GM18505 (cell line): Measurements from ENCODE around the gene DSPP.

Experiments
- ATAC-seq: cut with Tn5 transposase; IDR thresholded peaks from one replicate; pipeline ENCODE4 v1.9.1; 2021; ENCODE audit not compliant: unreplicated experiment
- POLR2A ChIP-seq: IDR thresholded peaks from 4 replicates; pipeline ENCODE4 v1.6.1; 2011; ENCODE audit warnings: borderline replicate concordance; ENCODE audit not compliant: insufficient read depth, insufficient read length; ENCODE audit errors: extremely low read depth

The DSPP gene

DNA sequence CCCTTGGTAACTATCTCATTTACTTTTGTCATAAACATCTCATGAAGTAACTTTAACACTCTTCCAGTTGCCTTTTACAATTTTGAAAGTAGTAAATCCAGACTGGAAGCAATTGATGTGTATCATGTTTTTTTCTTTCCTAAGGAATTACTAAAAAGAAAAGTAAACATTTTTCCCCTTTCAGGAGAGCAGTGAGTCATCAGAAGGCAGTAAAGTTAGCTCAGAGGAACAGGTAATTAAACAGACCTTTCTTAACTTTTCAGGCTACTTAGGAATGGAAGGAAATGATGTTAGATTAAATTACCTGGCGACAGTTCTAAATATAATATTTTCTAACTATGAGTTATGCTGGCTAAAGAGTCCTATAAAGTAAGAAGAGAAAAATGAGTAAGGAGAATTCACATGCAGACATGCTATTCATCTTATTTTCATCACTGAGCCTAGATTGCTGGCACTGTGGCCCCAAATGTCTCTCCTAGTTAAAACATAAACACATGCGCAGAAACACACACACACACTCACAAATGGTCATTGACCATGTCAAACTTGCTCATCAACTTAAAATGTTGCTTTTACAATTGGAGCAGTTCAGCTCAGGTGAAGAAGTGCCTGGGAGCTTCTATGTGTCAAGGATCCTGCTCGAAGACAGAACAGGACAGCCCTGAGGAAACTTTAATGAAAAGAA, 51.1 kb downstream of the DSPP start:
- no peak for ATAC-seq
- no peak for TF ChIP-seq POLR2A

DNA sequence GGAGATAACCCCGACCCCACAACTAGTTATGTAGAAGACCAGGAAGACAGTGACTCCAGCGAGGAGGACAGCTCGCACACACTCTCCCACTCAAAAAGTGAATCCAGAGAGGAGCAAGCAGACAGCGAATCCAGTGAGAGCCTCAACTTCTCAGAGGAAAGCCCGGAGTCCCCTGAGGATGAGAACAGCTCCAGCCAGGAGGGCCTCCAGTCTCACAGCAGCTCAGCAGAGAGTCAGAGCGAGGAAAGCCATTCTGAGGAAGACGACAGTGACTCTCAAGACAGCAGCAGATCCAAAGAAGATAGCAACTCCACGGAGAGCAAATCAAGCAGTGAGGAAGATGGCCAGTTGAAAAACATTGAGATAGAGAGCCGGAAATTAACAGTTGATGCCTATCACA, 54.5 kb downstream of the DSPP start:
- TF ChIP-seq POLR2A = no peak
- no peak for ATAC-seq
